Measurements from ENCODE around the gene HTRA3.

Gene HTRA3

GRCh38 chr4:8270418-8270771, 841 bp downstream of the HTRA3 start:
- DNase-seq = no peak

GRCh38 chr4:8270912-8271815, 1.6 kb downstream of the HTRA3 start:
- DNase-seq = no peak

- DNase-seq = no peak
Measured at GRCh38 chr4:8271821-8272220, 2.3 kb downstream of the HTRA3 start.

GRCh38 chr4:8272472-8273428, 3.2 kb downstream of the HTRA3 start:
- no peak for DNase-seq

- DNase-seq = no peak
Measured at GRCh38 chr4:8273450-8273849, 3.9 kb downstream of the HTRA3 start.

- no peak for DNase-seq
Measured at GRCh38 chr4:8274066-8274652, 4.6 kb downstream of the HTRA3 start.

- DNase-seq = no peak
Measured at GRCh38 chr4:8274765-8275547, 5.4 kb downstream of the HTRA3 start.

- no peak for DNase-seq
Measured at GRCh38 chr4:8275548-8275910, 6.0 kb downstream of the HTRA3 start.

- no peak for DNase-seq
Measured at GRCh38 chr4:8276358-8277240, 7.0 kb downstream of the HTRA3 start.

- DNase-seq = no peak
Measured at GRCh38 chr4:8277356-8278008, 7.9 kb downstream of the HTRA3 start.

- DNase-seq = no peak
Measured at GRCh38 chr4:8278009-8278395, 8.4 kb downstream of the HTRA3 start.

- DNase-seq = no peak
Measured at GRCh38 chr4:8278421-8279287, 9.1 kb downstream of the HTRA3 start.

- DNase-seq = no peak
Measured at GRCh38 chr4:8279321-8280157, 10.0 kb downstream of the HTRA3 start.

GRCh38 chr4:8280158-8280875, 10.8 kb downstream of the HTRA3 start:
- DNase-seq = no peak

- no peak for DNase-seq
Measured at GRCh38 chr4:8280876-8281440, 11.4 kb downstream of the HTRA3 start.

- no peak for DNase-seq
Measured at GRCh38 chr4:8281519-8282133, 12.1 kb downstream of the HTRA3 start.

GRCh38 chr4:8282134-8282641, 12.6 kb downstream of the HTRA3 start:
- DNase-seq = no peak
